GM12878 (cell line): Measurements from ENCODE around the gene RAC3. TPM values are rescaled to one million over a fixed set of nuclear protein-coding genes. Genes with fewer than 3 reads are reported as not detected.

Experiments
- ATAC-seq: fragments of 200-7000 bp; cut with Tn5 transposase; 3 replicates; pipeline ENCODE4 v1.9.1; 2020; ENCODE audit warnings: mild to moderate bottlenecking, moderate library complexity
- BruUV-seq: library from RNA; stranded (reverse); fragments of 400-500 nt; replicated peaks from 2 replicates; lab custom pipeline; 2021; lab: Mats Ljungman, UMichigan
- CTCF ChIA-PET: fragments of 300-600 bp; sonication (Branson Sonifier 250); formaldehyde crosslinking; extraction: SDS; loops from one replicate; lab custom pipeline; 2021; ENCODE audit warnings: inconsistent platforms; lab: Yijun Ruan, JAX
- POLR2A ChIA-PET: fragments of 350-600 bp; formaldehyde crosslinking; extraction: SDS; loops from one replicate; lab custom pipeline; 2021; ENCODE audit warnings: inconsistent platforms; lab: Charles Lee
- RAD21 ChIA-PET: fragments of 300-600 bp; sonication (Branson Sonifier 250); formaldehyde crosslinking; loops from one replicate; lab custom pipeline; 2023; ENCODE audit warnings: antibody characterized with exemption; ENCODE audit not compliant: unreplicated experiment; lab: Charles Lee
- SMC1A ChIA-PET: fragments of 300-600 bp; sonication (Branson Sonifier 250); formaldehyde crosslinking; loops from one replicate; lab custom pipeline; 2023; ENCODE audit not compliant: unreplicated experiment, uncharacterized antibody; lab: Charles Lee
- DNase-seq: peaks from one replicate; pipeline ENCODE4 v3.0.0-alpha.2; 2011; ENCODE audit warnings: low read depth, low spot score
- FAIRE-seq: peaks from 3 replicates; lab custom pipeline; 2011; peaks lifted over from hg19 to GRCh38; lab: Jason Lieb, UNC
- H2AFZ ChIP-seq: 2 replicates; pipeline ENCODE4 v1.6.0; 2011; ENCODE audit warnings: low read depth, low read length, control low read depth; ENCODE audit not compliant: control insufficient read depth
- H3K27ac ChIP-seq: 2 replicates; pipeline ENCODE4 v1.5.1; 2011; ENCODE audit warnings: control low read depth; ENCODE audit not compliant: control insufficient read depth, insufficient read depth
- H3K27me3 ChIP-seq, 2 experiments: replicated peaks in 1 of 2; 2 replicates each; pipeline versions ENCODE4 v1.6.0 to v1.6.1; 2011; ENCODE audit warnings: low read length in 1 of 2; ENCODE audit not compliant: control insufficient read depth in 2 of 2, insufficient read depth in 2 of 2
- H3K36me3 ChIP-seq, 2 experiments: 2 replicates each; pipeline ENCODE4 v1.5.1; 2011; ENCODE audit warnings: low read length in 1 of 2; ENCODE audit not compliant: control insufficient read depth in 2 of 2, insufficient read depth in 2 of 2
- H3K4me1 ChIP-seq: 2 replicates; pipeline ENCODE4 v1.6.1; 2011; ENCODE audit warnings: mild to moderate bottlenecking, low read length, moderate library complexity, mixed read lengths; ENCODE audit not compliant: control insufficient read depth, insufficient read depth
- H3K4me2 ChIP-seq: 2 replicates; pipeline ENCODE4 v1.6.0; 2011; ENCODE audit warnings: control low read depth; ENCODE audit not compliant: control insufficient read depth, insufficient read depth
- H3K4me3 ChIP-seq: fragments of 200-600 bp; sonication (generic); 2 replicates; pipeline ENCODE4 v1.5.1; 2016
- H3K79me2 ChIP-seq: 2 replicates; pipeline ENCODE4 v1.6.0; 2011; ENCODE audit warnings: low read length; ENCODE audit not compliant: control insufficient read depth, insufficient read depth
- H3K9ac ChIP-seq: 2 replicates; pipeline ENCODE4 v1.8.0; 2011; ENCODE audit warnings: low read length, control low read depth, mixed read lengths; ENCODE audit not compliant: control insufficient read depth, insufficient read depth
- H3K9me3 ChIP-seq: replicated peaks from 3 replicates; pipeline ENCODE4 v1.5.1; 2011; ENCODE audit warnings: mild to moderate bottlenecking, low read length; ENCODE audit not compliant: control insufficient read depth, insufficient read depth
- H4K20me1 ChIP-seq: 2 replicates; pipeline ENCODE4 v1.6.0; 2011; ENCODE audit not compliant: control insufficient read depth, insufficient read depth
- ATF7 ChIP-seq: fragments of 450-650 bp; IDR thresholded peaks from 2 replicates; pipeline ENCODE4 v1.6.1; 2016; ENCODE audit warnings: low read depth, mild to moderate bottlenecking
- EZH2 ChIP-seq: IDR thresholded peaks from 2 replicates; pipeline ENCODE4 v1.6.1; 2012; ENCODE audit warnings: low read depth, mild to moderate bottlenecking, control low read depth, inconsistent platforms, low read length, borderline replicate concordance; ENCODE audit not compliant: control insufficient read depth
- IRF3 ChIP-seq: fragments of 450-650 bp; IDR thresholded peaks from 2 replicates; pipeline ENCODE4 v1.6.1; 2014; ENCODE audit warnings: mild to moderate bottlenecking
- IRF4 ChIP-seq: IDR thresholded peaks from 2 replicates; pipeline ENCODE4 v1.6.1; 2011; ENCODE audit warnings: low read depth, low read length
- JUNB ChIP-seq: IDR thresholded peaks from 2 replicates; pipeline ENCODE4 v1.6.1; 2016; ENCODE audit warnings: antibody characterized with exemption, mild to moderate bottlenecking
- POLR2A ChIP-seq: IDR thresholded peaks from 2 replicates; pipeline ENCODE4 v1.6.1; 2011; ENCODE audit warnings: low read depth, mild to moderate bottlenecking, low read length
- RBBP5 ChIP-seq: fragments of 200-600 bp; sonication (generic); conservative IDR thresholded peaks from 2 replicates; pipeline ENCODE4 v1.6.1; 2016
- STAT3 ChIP-seq: IDR thresholded peaks from 2 replicates; pipeline ENCODE4 v1.6.1; 2011; ENCODE audit warnings: low read depth, low read length, improper control_type of control experiment
- ZBED1 ChIP-seq: IDR thresholded peaks from 2 replicates; pipeline ENCODE4 v1.6.1; 2016; ENCODE audit warnings: borderline replicate concordance
- WGBS: methylation state at CpG from one replicate; pipeline ENCODE4 v1.1.6; 2016; ENCODE audit warnings: low lambda C conversion rate; ENCODE audit not compliant: insufficient replicate concordance, insufficient coverage; ENCODE audit errors: missing lambda C conversion rate; 5-methylcytosine and 5-hydroxymethylcytosine counted together
- in situ Hi-C: fragments of 300-500 bp; cut with MboI; formaldehyde crosslinking; loops from 9 replicates; pipeline ENCODE4 v1.14.3; 2018; ENCODE audit warnings: mixed read lengths
- intact Hi-C: fragments of 100-400 bp; cut with micrococcal nuclease; formaldehyde crosslinking; loops from one replicate; pipeline ENCODE4 v1.14.2; 2022; ENCODE audit not compliant: unreplicated experiment
- polyA plus RNA-seq, 11 experiments: library from polyadenylated mRNA; depleted of rRNA in 4 of 11; unstranded in 6 of 11; stranded (reverse) in 5 of 11; fragments of >200 nt; fragmentation: Nextera tagmentation in 4 of 11; fragmentation: Illumina TruSeq in 1 of 11; extraction: Ambion mirVana in 4 of 11; extraction: Trizol in 1 of 11; gene quantifications; 1 replicate in 1 of 11; 2 replicates in 10 of 11; pipeline versions ENCODE4 v1.2.1 to v1.2.3, GENCODE V29; 2011 to 2016; ENCODE audit warnings: inconsistent platforms in 2 of 11, missing spikeins in 2 of 11, low read depth in 1 of 11
- total RNA-seq, 4 experiments: library from RNA; depleted of rRNA in 3 of 4; stranded (reverse); fragments of >200 nt in 3 of 4; fragmentation: Illumina TruSeq in 1 of 4; extraction: Trizol in 1 of 4; gene quantifications; 2 replicates each; pipeline versions ENCODE4 v1.2.1 to v1.2.3, GENCODE V29; 2013 to 2021
- TF ChIP-seq, protein P1 (sequence below): fragments of 450-650 bp; IDR thresholded peaks from 2 replicates; pipeline ENCODE4 v1.6.1; 2017; ENCODE audit warnings: mild to moderate bottlenecking, moderate library complexity

Gene RAC3
- total and polyA plus RNA-seq, 10 of the 15 experiments (the other 5 are each of a cell fraction or from before 2014, with no cell fraction given), result 0.11 to 32.9 (median 6.7) TPM

DNA sequence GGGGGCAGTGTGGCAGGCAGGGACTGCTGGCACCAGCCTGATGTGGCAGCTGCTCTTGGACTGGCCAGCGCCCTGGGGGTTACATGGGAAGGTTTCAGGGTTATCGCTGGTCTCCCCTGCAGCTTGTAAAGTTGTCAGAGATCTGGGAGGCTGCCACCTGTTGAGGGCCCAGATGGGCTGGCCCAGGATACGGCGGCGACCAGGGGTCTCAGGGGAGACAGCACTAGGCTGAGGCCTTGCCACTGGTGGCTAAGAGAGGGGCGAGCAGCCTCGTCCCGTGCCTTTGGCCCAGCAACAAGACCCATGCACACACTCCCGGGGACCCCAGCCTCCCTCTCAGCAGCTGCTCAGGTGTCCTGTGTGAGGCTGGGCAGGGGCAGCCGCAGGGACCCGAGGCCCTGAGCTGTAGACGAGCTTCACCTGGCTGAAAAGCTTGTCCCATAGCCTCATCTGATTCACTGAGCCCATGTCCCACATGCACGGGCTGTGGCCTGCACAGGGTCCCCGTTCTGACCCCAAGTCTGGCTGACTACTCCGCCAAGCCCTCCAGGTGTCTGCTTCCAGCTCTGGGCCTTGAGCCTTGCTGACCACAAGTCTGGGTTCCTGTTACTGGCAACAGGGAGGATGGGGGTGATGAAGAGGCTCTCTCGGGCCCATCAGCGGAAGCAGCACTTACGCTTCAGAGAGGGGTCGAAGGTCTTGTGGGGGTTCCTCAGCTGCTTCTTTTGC lies 28.0 kb downstream of the RAC3 start (continued):
- no peak for TF ChIP-seq IRF3

GRCh38 chr17:82060001-82060380 lies 28.5 kb downstream of the RAC3 start:
- Histone ChIP-seq H3K27me3 (no peaks in the 10 kb centered on the region), H3K4me1 (peaks cover 8% of the 10 kb centered on the region), H3K9me3 (no peaks in the 10 kb centered on the region), H3K27ac (no peak overlapping the region), H4K20me1 (no peaks in the 10 kb centered on the region), H3K4me3 (no peak overlapping the region), H3K4me2 (no peak overlapping the region), H3K79me2 (peaks cover 9% of the 10 kb centered on the region), H3K9ac (no peak overlapping the region), H3K36me3 (peaks cover 3 to 34% of the 10 kb centered on the region in 2 experiments), H2AFZ (no peak overlapping the region)
- WGBS, result 77% methylated on average over 16 of the region's 16 CpGs
- BruUV-seq, result no TSS peak
- no peak for ATAC-seq
- POLR2A ChIA-PET, result no interaction called here
- DNase-seq, result no peak
- in situ Hi-C loops, result no loop called here
- CTCF ChIA-PET, result interaction anchor here (1.1 kb wide), 1 partner anchor 22 kb away, joined by 3 read pairs; the partner anchor contains the start of gene DCXR
- TF ChIP-seq JUNB, result no peak
- no peak for TF ChIP-seq STAT3
- 0 out of 2 replicates have a peak, but pooled peaks have one; percentile 4 for TF ChIP-seq POLR2A
- SMC1A ChIA-PET, result no interaction called here
- intact Hi-C loops, result no loop called here
- no peak for FAIRE-seq
- RAD21 ChIA-PET, result no interaction called here

DNA sequence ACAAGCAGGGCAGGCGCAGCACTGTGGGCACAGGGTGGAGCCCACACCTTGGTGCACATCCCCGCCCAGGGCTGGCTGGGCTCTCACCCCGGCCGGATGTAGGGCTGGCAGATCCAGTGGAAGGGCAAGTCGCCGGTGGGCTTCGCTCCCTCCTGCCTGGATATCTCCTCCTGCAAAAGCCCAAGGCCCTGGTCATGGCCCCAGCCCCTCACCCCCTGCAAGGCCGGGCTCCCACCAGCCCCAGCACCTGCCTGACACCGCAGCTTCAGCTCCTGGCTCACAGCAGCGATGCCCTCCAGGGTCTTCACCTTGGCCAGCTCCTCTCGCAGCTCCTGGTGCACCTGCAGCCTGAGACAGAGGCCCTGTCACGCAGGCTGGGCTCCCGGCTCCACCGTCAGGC lies 29.1 kb downstream of the RAC3 start:
- WGBS, result 90% methylated on average over 12 of the region's 14 CpGs
- H2AFZ ChIP-seq, result no peak overlapping the region
- TF ChIP-seq EZH2 (no peak), ZBED1 (no peak), IRF4 (no peak), ATF7 (no peak), RBBP5 (no peak)
- TF ChIP-seq, protein P1, sequence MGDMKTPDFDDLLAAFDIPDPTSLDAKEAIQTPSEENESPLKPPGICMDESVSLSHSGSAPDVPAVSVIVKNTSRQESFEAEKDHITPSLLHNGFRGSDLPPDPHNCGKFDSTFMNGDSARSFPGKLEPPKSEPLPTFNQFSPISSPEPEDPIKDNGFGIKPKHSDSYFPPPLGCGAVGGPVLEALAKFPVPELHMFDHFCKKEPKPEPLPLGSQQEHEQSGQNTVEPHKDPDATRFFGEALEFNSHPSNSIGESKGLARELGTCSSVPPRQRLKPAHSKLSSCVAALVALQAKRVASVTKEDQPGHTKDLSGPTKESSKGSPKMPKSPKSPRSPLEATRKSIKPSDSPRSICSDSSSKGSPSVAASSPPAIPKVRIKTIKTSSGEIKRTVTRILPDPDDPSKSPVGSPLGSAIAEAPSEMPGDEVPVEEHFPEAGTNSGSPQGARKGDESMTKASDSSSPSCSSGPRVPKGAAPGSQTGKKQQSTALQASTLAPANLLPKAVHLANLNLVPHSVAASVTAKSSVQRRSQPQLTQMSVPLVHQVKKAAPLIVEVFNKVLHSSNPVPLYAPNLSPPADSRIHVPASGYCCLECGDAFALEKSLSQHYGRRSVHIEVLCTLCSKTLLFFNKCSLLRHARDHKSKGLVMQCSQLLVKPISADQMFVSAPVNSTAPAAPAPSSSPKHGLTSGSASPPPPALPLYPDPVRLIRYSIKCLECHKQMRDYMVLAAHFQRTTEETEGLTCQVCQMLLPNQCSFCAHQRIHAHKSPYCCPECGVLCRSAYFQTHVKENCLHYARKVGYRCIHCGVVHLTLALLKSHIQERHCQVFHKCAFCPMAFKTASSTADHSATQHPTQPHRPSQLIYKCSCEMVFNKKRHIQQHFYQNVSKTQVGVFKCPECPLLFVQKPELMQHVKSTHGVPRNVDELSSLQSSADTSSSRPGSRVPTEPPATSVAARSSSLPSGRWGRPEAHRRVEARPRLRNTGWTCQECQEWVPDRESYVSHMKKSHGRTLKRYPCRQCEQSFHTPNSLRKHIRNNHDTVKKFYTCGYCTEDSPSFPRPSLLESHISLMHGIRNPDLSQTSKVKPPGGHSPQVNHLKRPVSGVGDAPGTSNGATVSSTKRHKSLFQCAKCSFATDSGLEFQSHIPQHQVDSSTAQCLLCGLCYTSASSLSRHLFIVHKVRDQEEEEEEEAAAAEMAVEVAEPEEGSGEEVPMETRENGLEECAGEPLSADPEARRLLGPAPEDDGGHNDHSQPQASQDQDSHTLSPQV, result no peak

More for the DNA sequence above, 29.1 kb downstream of the RAC3 start:
- H3K4me1 ChIP-seq, result peaks cover 8% of the 10 kb centered on the region
- H3K9me3 ChIP-seq, result no peaks in the 10 kb centered on the region
- no peaks in the 10 kb centered on the region for H3K27me3 ChIP-seq
- intact Hi-C loops, result no loop called here
- ChIA-PET CTCF (interaction anchor here (1.1 kb wide), 1 partner anchor 23 kb away, joined by 3 read pairs; the partner anchor contains the start of gene DCXR), SMC1A (no interaction called here), RAD21 (no interaction called here), POLR2A (no interaction called here)
- H3K27ac ChIP-seq, result no peak overlapping the region
- H3K9ac ChIP-seq, result no peak overlapping the region
- no TSS peak for BruUV-seq
- DNase-seq, result no peak
- H3K79me2 ChIP-seq, result peaks cover 14% of the 10 kb centered on the region
- H3K4me2 ChIP-seq, result no peak overlapping the region
- peaks cover 3 to 31% of the 10 kb centered on the region in 2 experiments for H3K36me3 ChIP-seq
- ATAC-seq, result no peak
- no peak overlapping the region for H3K4me3 ChIP-seq
- H4K20me1 ChIP-seq, result no peaks in the 10 kb centered on the region
- no peak for FAIRE-seq
- in situ Hi-C loops, result no loop called here
